GM18907 (cell line): ENCODE measurements around the gene CACNA1H.
"Not testable (repeated sequence)": the region's sequence is repeated elsewhere in the genome, so short reads cannot be mapped to it uniquely, and the experiment has no call there.

Experiments used
- ATAC-seq: cut with Tn5 transposase; IDR thresholded peaks from one replicate; pipeline ENCODE4 v1.9.1; 2021; ENCODE audit warnings: mild to moderate bottlenecking, moderate library complexity; ENCODE audit not compliant: unreplicated experiment

The CACNA1H gene

GRCh38 chr16:1173788-1174451, 21.0 kb downstream of the CACNA1H start:
- no peak for ATAC-seq

GRCh38 chr16:1174477-1175357, 21.8 kb downstream of the CACNA1H start:
- no peak for ATAC-seq

GRCh38 chr16:1175566-1176279, 22.8 kb downstream of the CACNA1H start:
- ATAC-seq: no peak

- no peak for ATAC-seq
Measured at GRCh38 chr16:1176280-1176897, 23.5 kb downstream of the CACNA1H start.

- ATAC-seq: no peak
Measured at GRCh38 chr16:1177053-1177452, 24.1 kb downstream of the CACNA1H start.

GRCh38 chr16:1177750-1178149, 24.8 kb downstream of the CACNA1H start:
- no peak for ATAC-seq

GRCh38 chr16:1178295-1178910, 25.5 kb downstream of the CACNA1H start:
- no peak for ATAC-seq

- ATAC-seq: no peak
Measured at GRCh38 chr16:1180549-1181403, 27.9 kb downstream of the CACNA1H start.

GRCh38 chr16:1181404-1182315, 28.8 kb downstream of the CACNA1H start:
- ATAC-seq: no peak

GRCh38 chr16:1182316-1182671, 29.4 kb downstream of the CACNA1H start:
- ATAC-seq: no peak

GRCh38 chr16:1182950-1183907, 30.3 kb downstream of the CACNA1H start:
- ATAC-seq: no peak

- ATAC-seq: no peak
Measured at GRCh38 chr16:1184156-1184868, 31.4 kb downstream of the CACNA1H start.

GRCh38 chr16:1184980-1185379, 32.1 kb downstream of the CACNA1H start:
- ATAC-seq: no peak

- not testable (repeated sequence) for ATAC-seq
Measured at GRCh38 chr16:1185460-1186207, 32.7 kb downstream of the CACNA1H start.

- no peak for ATAC-seq
Measured at GRCh38 chr16:1188432-1189189, 35.7 kb downstream of the CACNA1H start.

- no peak for ATAC-seq
Measured at GRCh38 chr16:1189455-1189854, 36.5 kb downstream of the CACNA1H start.
